ENCODE measurements around the gene PTPRC. TPM values are rescaled to one million over a fixed set of nuclear protein-coding genes. Genes with fewer than 3 reads are reported as not detected.

The PTPRC gene
- total RNA-seq, 2 experiments from 2014 or later, result 177 to 241 TPM

GRCh38 chr1:198714271-198714670 is 75.4 kb downstream of the PTPRC start:
- BruUV-seq (replicated peaks), result no TSS peak
- Histone ChIP-seq H3K79me2 (ENCODE audit: insufficient read depth, low read depth, low read length) (no peaks in the 10 kb centered on the region), H3K9me2 (ENCODE audit: insufficient read depth, low read length) (no peaks in the 10 kb centered on the region; the same call in 1 of the 2 replicates), H3K4me1 (ENCODE audit: insufficient read depth, low read length, poor library complexity, severe bottlenecking) (no peaks in the 10 kb centered on the region), H4K20me1 (ENCODE audit: insufficient read depth, low read length) (no peaks in the 10 kb centered on the region), H3K36me3 (ENCODE audit: insufficient read depth, low read length) (peaks cover 98% of the 10 kb centered on the region), H3K4me2 (ENCODE audit: low read length) (no peak overlapping the region), H3K4me3 (ENCODE audit: low read depth, low read length, poor library complexity, severe bottlenecking) (no peak overlapping the region), H3K9me3 (ENCODE audit: low read length) (no peaks in the 10 kb centered on the region), H3K27ac (ENCODE audit: low read depth, low read length, poor library complexity, severe bottlenecking) (no peak overlapping the region), H2AFZ (ENCODE audit: low read length) (no peak overlapping the region)
- intact Hi-C loops (cut with micrococcal nuclease; ENCODE audit: unreplicated experiment), result no loop called here
- ChIA-PET POLR2A (interaction anchor here (1.0 kb wide), 1 partner anchor 14 kb away, joined by 3 read pairs; no protein-coding TSS in a partner anchor), CTCF (ENCODE audit: unreplicated experiment) (no interaction called here)
- no peak for TF ChIP-seq CTCF (conservative IDR thresholded peaks at IDR 0.05; ENCODE audit: low read length)
- TF ChIP-seq EZH2phosphoT487 (IDR thresholded peaks at IDR 0.05; ENCODE audit: borderline replicate concordance, low read depth, low read length), result no peak
- DNase-seq (ENCODE audit: low spot score), result no peak

GRCh38 chr1:198716051-198716450 is 77.2 kb downstream of the PTPRC start:
- ChIA-PET CTCF (ENCODE audit: unreplicated experiment) (no interaction called here), POLR2A (interaction anchor here (0.9 to 1.3 kb wide), 2 partner anchors 17 to 50 kb away, joined by 3 read pairs; no protein-coding TSS in a partner anchor)
- Histone ChIP-seq H3K79me2 (ENCODE audit: insufficient read depth, low read depth, low read length) (no peaks in the 10 kb centered on the region), H3K36me3 (ENCODE audit: insufficient read depth, low read length) (peaks cover 98% of the 10 kb centered on the region), H3K4me3 (ENCODE audit: low read depth, low read length, poor library complexity, severe bottlenecking) (no peak overlapping the region), H4K20me1 (ENCODE audit: insufficient read depth, low read length) (no peaks in the 10 kb centered on the region), H3K9me3 (ENCODE audit: low read length) (no peaks in the 10 kb centered on the region), H2AFZ (ENCODE audit: low read length) (no peak overlapping the region), H3K4me1 (ENCODE audit: insufficient read depth, low read length, poor library complexity, severe bottlenecking) (no peaks in the 10 kb centered on the region), H3K9me2 (ENCODE audit: insufficient read depth, low read length) (no peaks in the 10 kb centered on the region), H3K27ac (ENCODE audit: low read depth, low read length, poor library complexity, severe bottlenecking) (no peak overlapping the region), H3K4me2 (ENCODE audit: low read length) (no peak overlapping the region)
- intact Hi-C loops (cut with micrococcal nuclease; ENCODE audit: unreplicated experiment), result no loop called here
- DNase-seq (ENCODE audit: low spot score), result no peak
- TF ChIP-seq EZH2phosphoT487 (IDR thresholded peaks at IDR 0.05; ENCODE audit: borderline replicate concordance, low read depth, low read length) (no peak), CTCF (conservative IDR thresholded peaks at IDR 0.05; ENCODE audit: low read length) (no peak)
- no TSS peak for BruUV-seq (replicated peaks)

GRCh38 chr1:198717510-198717909 is 78.7 kb downstream of the PTPRC start:
- Histone ChIP-seq H3K79me2 (ENCODE audit: insufficient read depth, low read depth, low read length) (no peaks in the 10 kb centered on the region), H2AFZ (ENCODE audit: low read length) (no peak overlapping the region), H3K27ac (ENCODE audit: low read depth, low read length, poor library complexity, severe bottlenecking) (no peak overlapping the region), H4K20me1 (ENCODE audit: insufficient read depth, low read length) (no peaks in the 10 kb centered on the region), H3K36me3 (ENCODE audit: insufficient read depth, low read length) (peaks cover 90% of the 10 kb centered on the region), H3K4me3 (ENCODE audit: low read depth, low read length, poor library complexity, severe bottlenecking) (no peak overlapping the region), H3K4me1 (ENCODE audit: insufficient read depth, low read length, poor library complexity, severe bottlenecking) (no peaks in the 10 kb centered on the region), H3K9me3 (ENCODE audit: low read length) (no peaks in the 10 kb centered on the region), H3K4me2 (ENCODE audit: low read length) (no peak overlapping the region), H3K9me2 (ENCODE audit: insufficient read depth, low read length) (no peaks in the 10 kb centered on the region)
- POLR2A ChIA-PET, result interaction anchor here (1.1 to 1.6 kb wide), 2 partner anchors 13 to 423 kb away, joined by 3 to 7 read pairs; no protein-coding TSS in a partner anchor
- DNase-seq (ENCODE audit: low spot score), result no peak
- BruUV-seq (replicated peaks), result no TSS peak
- TF ChIP-seq CTCF (conservative IDR thresholded peaks at IDR 0.05; ENCODE audit: low read length) (no peak), EZH2phosphoT487 (IDR thresholded peaks at IDR 0.05; ENCODE audit: borderline replicate concordance, low read depth, low read length) (no peak)
- intact Hi-C loops (cut with micrococcal nuclease; ENCODE audit: unreplicated experiment), result no loop called here
- CTCF ChIA-PET (ENCODE audit: unreplicated experiment), result no interaction called here

Data from OCI-LY7 (cell line).